HL-60 (cell line): Measurements from ENCODE around the gene CCDC186.

ENCODE experiments used
- DNase-seq, 2 experiments: peaks; one replicate each; pipeline ENCODE4 v3.0.0-alpha.2; 2010 to 2020; ENCODE audit warnings: low read depth in 1 of 2, low spot score in 1 of 2
- H3K27ac ChIP-seq: fragments of 250-450 bp; sonication (Bioruptor Pico); replicated peaks from 2 replicates; pipeline ENCODE4 v1.5.1; 2020; ENCODE audit warnings: mild to moderate bottlenecking, moderate library complexity
- H3K27me3 ChIP-seq: fragments of 250-450 bp; sonication (Bioruptor Pico); 2 replicates; pipeline ENCODE4 v1.5.1; 2021; ENCODE audit warnings: mild to moderate bottlenecking, moderate library complexity; ENCODE audit not compliant: insufficient read depth, poor library complexity, severe bottlenecking
- H3K4me3 ChIP-seq: replicated peaks from 2 replicates; pipeline ENCODE4 v1.5.1; 2011; ENCODE audit warnings: mild to moderate bottlenecking, control low read depth, low read length; ENCODE audit not compliant: insufficient read depth
- CTCF ChIP-seq: IDR thresholded peaks from one replicate; pipeline ENCODE4 v1.5.1; 2011; ENCODE audit warnings: low read length, control low read depth, inconsistent platforms; ENCODE audit not compliant: insufficient read depth
- GABPA ChIP-seq: IDR thresholded peaks from 2 replicates; pipeline ENCODE4 v1.6.1; 2012; ENCODE audit warnings: low read depth
- POLR2AphosphoS5 ChIP-seq: IDR thresholded peaks from 2 replicates; pipeline ENCODE4 v1.6.1; 2012; ENCODE audit warnings: low read depth
- REST ChIP-seq: IDR thresholded peaks from 2 replicates; pipeline ENCODE4 v1.6.1; 2012; ENCODE audit warnings: low read depth; ENCODE audit not compliant: insufficient replicate concordance
- SPI1 ChIP-seq: IDR thresholded peaks from 2 replicates; pipeline ENCODE4 v1.6.1; 2012; ENCODE audit warnings: low read depth, mild to moderate bottlenecking, borderline replicate concordance
- long read RNA-seq: library from polyadenylated mRNA; unstranded; transcript quantifications from one replicate; pipeline ENCODE4 v2.0.0, GENCODE V29; 2020

The CCDC186 gene
- long read RNA-seq, transcript CCDC186-202 (2 exons, 1,928 nt) = major isoform, 5 of 19 reads
- long read RNA-seq, partial matches to known transcripts = 8 of 19 reads
- long read RNA-seq, other reads (novel, unspliced or antisense) = 4 of 19 reads

- no peaks in the 10 kb centered on the region for H3K27me3 ChIP-seq
- TF ChIP-seq CTCF (no peak), POLR2AphosphoS5 (peak; percentile 60; the same call in 1 of the 2 replicates)
- peak within 1 kb of the TSS; percentile 96 for H3K4me3 ChIP-seq
- peak within 1 kb of the TSS; percentile 79 for H3K27ac ChIP-seq
- peak; percentile 83 to 95 for DNase-seq
Observed at GRCh38 chr10:114173921-114174694, at the start of gene CCDC186. Gene CCDC186, minus strand, starts transcription at chr10:114174203. Its CDS starts 10,935 bp downstream, at chr10:114163268.

DNA sequence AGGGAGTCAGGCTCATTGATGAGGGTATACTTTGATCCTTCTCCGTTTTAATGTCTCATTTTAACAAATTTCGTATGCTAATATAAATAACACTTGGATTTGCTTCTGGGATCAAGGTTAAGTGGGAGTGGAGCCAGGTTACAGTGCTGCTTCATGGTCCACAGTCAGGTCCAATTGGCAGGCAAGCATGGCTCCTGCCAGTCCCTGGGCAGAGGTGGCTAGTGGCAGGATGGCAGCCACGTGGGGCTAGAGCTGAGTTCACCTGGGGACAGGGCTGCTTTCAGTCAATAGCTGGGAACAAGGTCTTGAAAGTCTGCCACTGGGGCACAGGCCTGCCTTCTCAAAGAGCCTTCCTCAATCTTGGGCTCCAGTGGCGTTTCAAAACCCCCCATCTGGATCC lies 49.1 kb upstream of the CCDC186 start:
- peaks cover 6% of the 10 kb centered on the region for H3K27me3 ChIP-seq
- H3K27ac ChIP-seq = no peak overlapping the region
- TF ChIP-seq REST (no peak), SPI1 (no peak), POLR2AphosphoS5 (no peak), CTCF (no peak), GABPA (no peak)
- no peak overlapping the region for H3K4me3 ChIP-seq
- no peak for DNase-seq

- DNase-seq = no peak
- Histone ChIP-seq H3K4me3 (no peak overlapping the region), H3K27me3 (peaks cover 7% of the 10 kb centered on the region), H3K27ac (no peak overlapping the region)
- TF ChIP-seq GABPA (no peak), CTCF (no peak), SPI1 (no peak), POLR2AphosphoS5 (no peak), REST (no peak)
Observed at GRCh38 chr10:114221235-114221634, 47.2 kb upstream of the CCDC186 start.
